Skeletal muscle cell (primary cell): ENCODE data around the gene MED27.
A peak's percentile ranks its signal among the peaks of the same experiment; 100 is the strongest.

Source experiments
- DNase-seq: peaks from one replicate; pipeline ENCODE4 v3.0.0-alpha.2; 2010; ENCODE audit warnings: low read depth
- H3K4me3 ChIP-seq: 2 replicates; pipeline ENCODE4 v1.5.1; 2011; ENCODE audit warnings: low read depth, mild to moderate bottlenecking, control low read depth, low read length, moderate library complexity

The MED27 gene

DNA sequence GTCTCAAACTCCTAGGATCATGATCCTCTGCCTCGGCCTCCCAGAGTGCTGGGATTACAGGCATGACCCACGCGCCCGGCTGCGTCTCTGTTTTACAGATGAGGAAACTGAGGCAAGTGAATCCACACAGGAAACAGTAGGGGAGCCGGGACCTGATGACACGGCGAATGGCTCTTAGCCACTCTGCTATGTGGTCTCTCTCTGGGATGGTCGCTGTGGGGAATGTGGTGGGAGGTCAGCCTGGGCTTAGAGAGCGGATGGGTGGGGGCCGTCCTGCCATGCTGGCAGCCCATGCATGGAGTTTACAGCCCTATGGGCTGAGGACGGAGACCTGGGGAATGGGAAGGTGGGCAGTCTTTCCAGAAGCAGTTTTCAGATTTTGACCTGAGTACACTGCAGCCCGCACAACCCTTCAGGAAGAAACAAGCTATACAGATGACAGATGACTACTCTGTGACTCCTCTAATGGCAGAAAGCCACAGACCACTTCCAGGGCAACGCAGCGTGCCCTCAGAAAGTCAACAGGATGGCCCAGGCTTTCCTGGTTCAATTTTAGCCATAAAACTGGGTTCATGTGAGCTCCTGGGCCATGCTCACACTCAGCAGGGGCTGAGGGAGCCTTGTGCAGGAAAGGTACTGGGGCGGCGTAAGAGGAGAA, 203.7 kb downstream of the MED27 start:
- DNase-seq = no peak
- no peak overlapping the region for H3K4me3 ChIP-seq

DNA sequence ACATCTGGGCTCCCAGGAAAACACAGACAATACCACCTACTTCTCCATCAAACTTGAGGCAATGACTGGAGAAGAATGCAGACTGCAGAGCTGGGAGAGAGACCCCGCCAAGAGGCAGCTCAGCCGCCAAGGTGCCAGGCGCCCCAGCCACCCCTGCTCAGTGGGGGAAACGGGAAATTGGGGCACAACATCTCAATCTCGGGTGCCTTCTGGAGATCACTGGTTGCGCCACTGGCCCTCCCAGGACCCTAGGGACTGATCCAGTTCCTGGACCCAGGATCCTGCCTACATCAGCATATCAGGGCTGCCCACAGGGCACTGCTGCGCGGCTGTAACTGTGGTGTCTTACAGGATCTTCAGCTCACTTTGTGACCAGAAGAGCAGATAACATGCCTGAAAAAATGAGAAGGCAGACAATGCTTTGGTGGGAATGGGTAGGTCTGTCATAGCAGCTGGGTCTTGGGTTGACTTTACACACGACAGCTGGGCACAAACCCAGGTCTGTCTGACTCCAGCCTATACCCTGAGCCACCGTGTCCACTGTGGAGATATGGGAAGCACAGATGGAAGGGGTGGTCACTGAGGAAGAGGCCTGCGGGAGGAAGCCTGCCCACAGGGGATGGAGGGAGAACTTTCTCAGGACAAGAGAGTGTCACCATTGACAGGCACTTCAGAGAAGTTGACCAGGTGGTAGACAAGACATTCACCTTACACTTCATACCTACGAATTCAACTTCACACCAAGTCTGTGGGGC, 204.6 kb downstream of the MED27 start:
- DNase-seq = no peak
- no peak overlapping the region for H3K4me3 ChIP-seq

DNA sequence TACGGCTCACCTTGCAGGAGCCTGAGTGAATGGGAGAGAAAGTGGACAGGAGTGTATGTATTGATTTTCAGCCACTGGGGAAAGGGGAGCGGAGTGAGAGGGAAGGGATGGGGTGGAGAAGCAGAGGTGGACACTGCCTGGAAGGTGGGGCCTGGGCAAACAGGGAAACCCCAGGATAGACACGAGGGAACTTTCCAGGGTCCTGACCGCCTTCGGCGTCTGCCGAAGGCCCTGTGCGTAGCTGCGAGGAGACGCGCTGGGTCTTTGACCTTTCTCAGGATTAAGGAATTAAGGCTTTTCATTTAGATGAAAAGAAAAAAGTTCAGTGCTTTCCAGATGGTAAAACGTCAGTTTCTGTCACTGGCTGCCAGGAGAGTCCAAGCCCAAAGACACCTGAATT, 205.2 kb downstream of the MED27 start:
- no peak for DNase-seq
- H3K4me3 ChIP-seq = no peak overlapping the region

DNA sequence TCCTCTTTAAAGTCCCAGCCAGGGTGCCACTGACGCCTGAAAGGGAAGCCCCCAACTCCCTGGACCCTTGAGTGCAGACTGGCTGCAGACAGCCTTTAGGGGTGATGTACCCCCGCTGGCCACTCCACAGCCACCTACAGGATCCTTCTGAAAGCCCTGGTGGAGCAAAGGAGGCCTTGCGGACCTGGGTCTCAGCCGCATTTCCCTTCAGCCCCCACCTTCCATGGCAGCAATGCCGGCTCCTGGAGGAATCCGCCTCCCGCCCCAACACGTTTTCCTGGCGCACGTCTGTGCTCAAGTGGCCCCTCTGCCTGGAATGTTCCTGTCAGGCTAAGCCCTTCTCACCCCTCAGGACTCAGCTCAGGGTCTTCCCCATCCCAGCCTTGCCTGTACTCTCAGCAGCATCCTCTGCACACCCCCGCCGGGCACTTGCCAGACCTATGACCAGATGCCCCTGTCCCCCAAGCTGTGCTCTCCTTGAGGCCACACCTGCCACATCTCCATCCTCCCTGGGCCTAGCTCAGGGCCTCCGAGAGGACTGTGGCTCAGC, 205.7 kb downstream of the MED27 start:
- no peak for DNase-seq
- H3K4me3 ChIP-seq = no peak overlapping the region

DNA sequence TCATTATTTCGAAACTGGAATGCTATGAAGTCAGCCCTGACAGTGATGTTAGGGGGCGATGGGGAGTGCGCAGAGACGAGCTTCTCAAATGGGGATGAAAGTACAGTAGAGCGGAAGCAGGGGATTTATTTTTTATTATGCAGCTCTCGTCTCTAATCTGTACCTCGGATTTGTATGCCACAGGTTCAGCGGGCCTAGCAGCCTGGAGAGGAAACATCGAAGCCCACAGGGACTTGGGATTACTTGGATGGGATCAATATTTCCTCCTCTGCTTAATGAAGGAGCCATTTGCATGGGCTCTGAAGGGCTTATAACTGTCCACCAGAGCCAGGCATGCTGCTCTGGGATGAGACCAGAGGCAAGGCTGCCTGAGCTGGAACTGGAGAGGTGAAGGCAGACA, 206.3 kb downstream of the MED27 start:
- no peak for DNase-seq
- no peak overlapping the region for H3K4me3 ChIP-seq

DNA sequence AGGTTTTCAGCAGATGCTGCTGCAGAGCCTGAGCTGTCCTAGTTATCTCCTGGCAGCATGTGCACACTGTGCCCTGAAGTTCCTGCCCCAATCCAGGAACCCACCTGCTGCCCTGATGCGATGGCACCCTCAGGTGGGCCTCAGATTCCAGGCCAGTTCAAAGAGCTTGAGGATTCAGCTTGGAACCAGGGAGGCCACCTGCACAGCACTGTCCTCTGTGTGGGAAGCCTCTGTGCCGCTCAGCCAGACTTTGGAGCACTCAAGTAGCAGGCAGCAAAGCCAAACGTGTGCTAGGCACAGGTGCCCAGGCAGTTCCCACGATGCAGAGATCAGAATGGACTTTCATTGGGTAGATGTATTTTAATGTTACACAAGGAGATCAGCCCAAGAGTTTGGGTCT, 207.0 kb downstream of the MED27 start:
- no peak overlapping the region for H3K4me3 ChIP-seq
- DNase-seq = no peak

DNA sequence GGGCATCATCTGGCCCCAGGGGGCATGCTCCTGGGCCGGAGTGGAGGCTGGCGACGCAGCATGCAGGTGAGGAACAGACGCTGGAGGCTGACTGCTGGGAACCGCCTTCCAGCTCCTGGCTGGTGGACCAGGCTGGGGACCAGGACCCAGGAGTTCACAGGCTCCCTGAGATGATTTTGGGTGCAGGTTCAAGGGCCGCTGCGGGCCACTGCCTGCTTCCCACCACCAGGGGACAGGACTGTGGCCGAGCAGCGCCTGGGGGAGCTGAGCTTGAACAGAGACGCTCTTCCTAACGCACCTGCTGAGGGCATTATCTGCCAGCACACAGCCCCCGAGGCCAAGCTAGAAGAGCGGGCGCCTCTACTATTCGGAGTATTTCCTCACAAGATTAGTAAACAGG, 207.7 kb downstream of the MED27 start:
- no peak overlapping the region for H3K4me3 ChIP-seq

DNA sequence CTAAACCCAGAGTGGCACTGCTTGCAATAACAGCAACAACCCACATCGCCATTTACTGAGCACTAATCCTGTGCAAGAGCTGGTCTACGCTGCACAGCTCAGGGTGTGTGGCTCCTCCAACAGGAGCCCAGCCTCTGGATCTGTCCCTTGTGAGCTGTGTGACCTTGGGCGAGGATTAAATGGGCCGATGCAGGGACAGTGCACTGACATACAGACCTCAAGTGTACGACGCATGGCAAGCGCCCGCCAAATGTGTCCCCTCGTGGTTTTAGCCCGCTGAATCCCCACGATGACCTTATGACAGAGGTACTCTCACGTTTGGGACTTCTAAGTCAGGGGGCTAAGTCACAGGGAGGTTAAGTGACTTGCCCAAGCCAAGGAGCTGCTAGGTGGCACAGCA, 209.5 kb downstream of the MED27 start:
- no peak for DNase-seq
- H3K4me3 ChIP-seq = no peak overlapping the region

More for the DNA sequence above, 207.7 kb downstream of the MED27 start:
- no peak for DNase-seq

DNA sequence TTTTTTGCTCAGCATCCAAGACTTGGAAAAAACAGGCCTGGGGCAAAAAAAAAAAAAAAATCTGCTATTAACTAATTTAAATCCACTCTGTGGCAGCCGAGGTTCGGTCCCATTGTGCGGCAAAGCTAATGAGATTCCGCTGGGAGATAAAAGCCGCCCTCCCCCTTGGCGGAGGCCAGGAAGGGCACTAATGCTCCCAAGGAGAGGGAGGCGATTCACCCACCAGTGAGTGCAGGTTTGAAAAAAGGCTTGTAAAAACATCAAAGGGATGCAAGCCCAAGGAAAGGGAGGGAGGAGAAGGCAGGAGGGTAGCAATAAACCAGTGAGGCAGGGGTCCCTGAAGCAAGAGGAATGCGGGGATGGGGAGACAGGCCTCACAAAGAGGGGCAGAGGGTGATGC, 210.3 kb downstream of the MED27 start:
- no peak overlapping the region for H3K4me3 ChIP-seq
- no peak for DNase-seq

DNA sequence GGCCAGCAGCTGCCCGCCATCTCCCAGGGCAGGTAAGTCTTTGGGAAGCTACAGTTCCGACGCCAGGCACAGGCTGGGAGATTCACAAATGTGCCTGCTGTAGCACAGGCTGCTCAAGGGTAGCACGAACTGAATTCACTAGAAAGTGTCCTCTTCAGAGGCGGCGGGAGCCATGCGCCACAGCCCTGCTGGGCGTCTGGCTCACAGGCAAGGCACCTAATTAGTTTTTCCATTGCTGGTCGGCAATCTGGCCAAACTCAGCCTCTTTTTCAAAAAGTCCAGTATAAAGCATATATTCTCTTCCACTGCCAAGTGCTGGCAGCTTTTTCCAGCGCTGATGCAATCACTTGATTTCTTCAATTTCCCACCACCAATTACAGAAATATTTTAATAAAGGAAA, 210.9 kb downstream of the MED27 start:
- no peak overlapping the region for H3K4me3 ChIP-seq
- DNase-seq = no peak

DNA sequence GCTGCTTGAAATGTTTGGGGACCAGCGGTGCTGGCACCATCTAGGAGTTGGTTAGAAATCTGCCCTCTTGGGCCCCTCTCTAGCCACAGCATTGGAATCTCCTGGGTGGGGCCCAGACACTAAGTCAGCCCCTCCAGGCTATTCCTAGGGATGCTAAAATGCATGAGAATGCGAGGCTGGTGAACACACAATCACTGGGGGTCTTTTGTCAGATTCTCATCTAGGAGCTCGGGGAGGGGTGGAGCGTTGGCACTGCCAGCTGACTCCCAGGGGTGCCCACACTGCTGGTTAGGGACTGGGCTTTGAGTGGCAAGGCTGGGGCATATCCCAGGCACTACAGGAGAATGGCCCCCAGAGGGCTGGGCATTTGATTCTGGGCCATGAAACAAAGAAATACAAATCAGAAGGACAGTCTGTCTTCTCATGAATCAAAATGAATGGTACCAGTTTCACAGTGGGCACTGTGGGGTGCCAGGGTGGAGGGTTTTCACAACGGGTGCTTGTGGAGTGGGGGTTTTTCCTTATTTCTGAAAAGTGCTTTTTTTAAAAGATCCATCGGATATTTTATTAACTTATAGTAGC, 212.0 kb downstream of the MED27 start:
- DNase-seq = no peak
- no peak overlapping the region for H3K4me3 ChIP-seq

DNA sequence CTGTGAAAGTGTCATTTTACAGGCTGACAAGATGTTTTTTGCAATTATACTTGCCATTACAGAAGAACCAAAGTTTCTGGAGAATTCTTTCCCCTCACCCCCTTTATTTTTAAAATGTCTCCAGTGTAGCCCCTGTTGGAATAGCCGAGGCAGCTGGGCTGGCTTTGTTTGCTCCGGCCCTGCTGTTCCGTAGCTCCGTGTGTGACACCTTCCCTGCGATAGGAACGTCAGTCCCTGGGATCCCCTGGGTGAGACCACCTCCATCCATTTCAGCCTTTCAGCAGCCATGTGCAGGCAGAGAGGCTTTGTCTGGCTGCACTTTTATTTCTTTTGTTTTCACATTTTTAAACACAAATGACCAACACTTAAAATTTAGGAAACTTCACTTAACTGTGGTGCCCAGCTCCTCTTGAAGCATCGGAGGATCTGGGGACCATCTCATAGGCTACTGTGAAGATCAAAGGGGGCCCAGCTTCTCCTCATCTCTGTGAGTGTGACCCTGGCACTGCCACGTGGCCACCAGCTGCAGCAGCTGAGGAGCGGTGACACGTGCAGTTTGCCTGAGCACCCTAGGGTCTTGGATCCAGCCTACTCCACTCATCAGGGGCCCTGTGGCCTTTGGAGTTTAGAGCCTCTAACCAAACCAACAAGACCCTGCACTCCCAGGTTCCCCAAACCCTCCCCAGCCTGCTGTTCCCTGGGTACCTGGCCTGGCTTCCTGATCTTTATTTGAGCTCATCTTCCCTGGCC, 214.0 kb downstream of the MED27 start:
- DNase-seq = no peak
- H3K4me3 ChIP-seq = no peak overlapping the region

DNA sequence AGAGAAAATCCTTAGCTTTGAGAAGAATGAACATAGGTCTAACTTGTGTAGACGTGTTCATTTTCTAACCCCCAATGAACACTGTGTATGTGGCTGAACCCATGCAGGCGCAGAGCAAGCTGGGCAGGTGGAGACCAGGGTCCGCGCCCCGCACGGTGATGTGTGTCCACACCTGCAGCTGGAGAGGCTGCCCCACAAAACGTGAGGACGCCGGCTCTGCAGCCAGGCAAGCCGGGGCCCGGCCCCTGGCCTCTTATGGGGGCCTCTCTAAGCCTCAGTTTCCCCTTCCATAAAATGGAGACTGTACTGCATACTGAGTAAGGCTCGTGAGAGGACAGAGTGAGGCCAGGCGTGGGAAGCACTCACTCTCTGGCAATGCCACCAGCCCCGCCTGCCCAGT, 215.1 kb downstream of the MED27 start:
- no peak overlapping the region for H3K4me3 ChIP-seq
- DNase-seq = no peak

DNA sequence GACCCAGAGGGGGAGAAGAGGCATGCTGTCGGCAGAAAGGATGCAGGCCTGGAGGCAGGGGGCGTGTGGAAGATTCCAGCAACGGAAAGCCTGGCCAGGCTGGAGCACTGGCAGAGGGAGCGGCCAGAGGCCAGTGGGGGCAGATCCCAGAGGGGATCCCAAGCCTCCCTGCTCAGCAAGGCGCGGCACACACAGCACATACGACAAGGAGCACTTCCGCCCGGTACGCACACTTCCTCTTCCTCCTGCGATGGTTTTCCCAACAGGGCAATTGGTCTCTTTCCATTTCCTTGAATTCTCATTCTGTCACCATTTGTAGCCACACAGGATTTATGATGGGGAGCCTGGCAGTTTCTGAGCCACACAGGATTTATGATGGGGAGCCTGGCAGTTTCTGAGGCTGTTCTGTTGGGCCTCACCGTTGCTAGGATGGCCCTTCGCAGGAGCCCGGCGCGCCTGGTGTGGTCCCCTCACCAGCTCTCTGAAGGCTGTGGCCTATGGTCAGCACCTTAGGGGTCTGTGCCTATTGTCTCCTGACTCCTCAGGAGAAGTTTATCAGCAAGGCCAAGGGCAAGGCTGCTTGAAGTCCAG, 216.3 kb downstream of the MED27 start:
- no peak overlapping the region for H3K4me3 ChIP-seq
- DNase-seq = no peak

DNA sequence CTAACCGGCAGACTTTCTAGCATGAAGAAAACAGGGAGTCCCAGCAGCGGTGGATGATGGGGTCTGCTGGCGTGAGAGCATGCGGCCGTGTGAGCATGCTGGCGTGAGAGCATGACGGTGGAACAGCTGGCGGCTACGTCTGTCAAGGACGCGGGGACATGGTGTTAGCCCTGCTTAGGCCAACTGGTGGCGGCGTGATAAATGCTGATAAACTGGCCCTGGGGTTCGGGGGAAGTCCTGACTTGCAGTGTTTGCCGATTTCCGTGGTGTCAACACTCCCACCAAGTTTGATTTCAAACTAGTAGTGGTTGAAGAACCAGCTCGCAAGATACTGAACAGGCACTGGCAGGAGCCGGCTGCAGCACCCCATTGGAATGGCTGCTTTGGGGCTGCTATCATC, 217.4 kb downstream of the MED27 start:
- no peak for DNase-seq
- H3K4me3 ChIP-seq = no peak overlapping the region

DNA sequence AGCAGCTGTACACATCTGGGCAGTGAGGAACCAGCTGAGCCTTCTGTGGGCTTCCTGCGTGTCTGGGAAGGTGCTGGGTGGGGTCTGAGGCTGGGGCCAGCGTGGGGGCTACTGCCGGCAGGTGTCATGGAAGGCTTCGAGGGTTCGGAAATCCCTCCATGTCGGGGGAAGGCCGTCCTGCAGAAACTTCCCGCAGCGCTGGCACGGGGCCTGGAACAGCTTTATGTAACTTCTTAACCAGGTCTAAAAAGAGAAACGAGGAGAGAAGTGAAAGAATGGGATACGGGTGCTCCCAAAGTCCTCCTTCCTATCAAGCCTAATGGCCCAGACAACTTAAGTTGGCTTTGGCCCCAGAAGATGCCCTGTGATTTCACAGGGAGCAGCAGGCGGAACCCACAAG, 219.2 kb downstream of the MED27 start:
- no peak overlapping the region for H3K4me3 ChIP-seq
- DNase-seq = no peak

DNA sequence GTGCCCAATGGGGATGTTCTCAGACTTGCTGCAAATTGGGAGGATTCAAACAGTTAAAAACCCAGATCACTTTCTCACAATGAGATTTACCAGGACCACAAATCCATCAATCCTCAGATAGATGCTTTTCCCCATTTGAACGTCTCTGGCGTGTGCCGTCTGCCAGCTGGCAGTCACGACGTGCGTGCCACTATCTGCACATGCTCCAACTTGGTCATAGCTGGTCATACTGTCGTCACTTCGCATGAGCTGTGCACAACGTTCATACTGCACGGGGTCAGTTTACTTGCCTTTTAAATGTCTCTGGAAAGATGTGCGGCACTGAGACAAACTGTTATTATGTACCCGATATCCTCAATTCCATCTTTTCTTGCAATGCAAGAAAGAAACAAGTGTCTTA, 221.5 kb downstream of the MED27 start:
- H3K4me3 ChIP-seq = no peak overlapping the region
- no peak for DNase-seq

DNA sequence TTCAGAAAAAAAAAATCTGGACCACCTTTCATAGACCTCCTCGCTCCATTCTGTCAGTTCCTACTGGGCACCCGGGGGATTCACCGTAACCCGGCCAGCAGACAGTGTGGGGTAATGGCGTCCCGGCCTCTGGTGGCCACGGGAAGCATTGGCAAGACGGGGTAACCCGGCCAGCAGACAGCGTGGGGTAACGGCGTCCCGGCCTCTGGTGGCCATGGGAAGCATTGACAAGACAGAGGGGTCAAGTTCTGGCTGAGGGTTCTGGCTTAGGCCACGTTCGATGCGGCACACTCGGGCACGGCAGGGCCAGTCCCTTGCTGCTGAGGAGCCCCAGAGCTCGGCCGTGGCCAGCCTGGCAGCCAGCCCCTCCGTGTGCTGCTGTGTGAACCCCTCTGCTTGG, 223.6 kb downstream of the MED27 start:
- no peak overlapping the region for H3K4me3 ChIP-seq
- DNase-seq = no peak

DNA sequence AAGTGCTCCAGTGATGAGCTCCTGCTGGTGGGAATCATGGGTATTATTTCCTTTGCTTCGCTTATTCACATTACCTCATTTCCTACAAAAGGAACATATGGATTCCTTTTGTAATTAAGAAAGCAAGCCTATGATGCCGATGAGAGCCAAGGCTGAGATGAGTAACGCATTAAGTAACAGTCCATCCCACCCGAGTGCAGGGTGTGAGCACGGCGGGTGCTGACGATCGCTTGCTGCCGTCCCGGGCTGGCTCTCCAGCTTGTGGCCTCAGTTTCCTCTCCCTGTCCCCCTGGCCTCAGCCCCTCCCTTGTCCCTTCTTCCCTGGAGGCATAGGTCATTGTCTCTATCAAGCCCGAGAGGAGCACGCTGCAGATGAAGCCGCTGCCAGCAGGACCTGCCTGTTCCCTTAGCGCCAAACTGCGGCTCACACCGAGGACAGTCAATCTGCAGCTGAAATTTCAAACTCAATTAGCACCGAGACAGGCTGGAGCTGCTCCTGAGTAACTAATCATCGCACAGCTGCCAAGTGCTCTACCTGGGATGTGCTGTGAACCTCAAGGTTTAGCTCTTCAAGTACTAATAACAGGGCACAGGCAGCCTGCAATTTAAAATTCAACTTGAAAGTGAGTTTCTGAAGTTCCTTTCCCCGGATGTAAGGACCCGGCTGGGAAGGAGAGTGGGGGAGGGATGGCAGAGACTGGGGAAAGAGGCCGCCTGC, 224.6 kb downstream of the MED27 start:
- peak; percentile 35 for DNase-seq
- H3K4me3 ChIP-seq = peak overlapping the region; percentile 23
